WTC11 (cell line): ENCODE results near the gene SETD3. TPM values are rescaled to one million over a fixed set of nuclear protein-coding genes. Genes with fewer than 3 reads are reported as not detected.

Source experiments
- ATAC-seq: fragments of 200-7000 bp; cut with Tn5 transposase; 2 replicates; pipeline ENCODE4 v1.10.0; 2021; ENCODE audit warnings: mild to moderate bottlenecking, moderate library complexity
- CTCF ChIA-PET: fragments of 300-600 bp; sonication (Branson Sonifier 250); formaldehyde crosslinking; loops from one replicate; lab custom pipeline; 2021; ENCODE audit warnings: antibody characterized with exemption; lab: Charles Lee
- POLR2A ChIA-PET: fragments of 350-600 bp; sonication (Branson Sonifier 250); formaldehyde crosslinking; loops from one replicate; lab custom pipeline; 2021; ENCODE audit warnings: antibody characterized with exemption; lab: Charles Lee
- DNase-seq: peaks from one replicate; pipeline ENCODE4 v3.0.0; 2021; ENCODE audit warnings: low spot score
- H3K27ac Mint-ChIP-seq: 2 replicates; pipeline ENCODE4 v1.8.0; 2021; ENCODE audit warnings: mixed read lengths
- H3K27me3 Mint-ChIP-seq: 2 replicates; pipeline ENCODE4 v1.8.0; 2021; ENCODE audit warnings: low read depth, mild to moderate bottlenecking, moderate library complexity, mixed read lengths
- H3K36me3 Mint-ChIP-seq: 2 replicates; pipeline ENCODE4 v1.8.0; 2021; ENCODE audit warnings: mixed read lengths
- H3K4me1 Mint-ChIP-seq: 2 replicates; pipeline ENCODE4 v1.8.0; 2022; ENCODE audit warnings: mixed read lengths
- H3K4me3 Mint-ChIP-seq: 2 replicates; pipeline ENCODE4 v1.8.0; 2021; ENCODE audit warnings: mild to moderate bottlenecking, moderate library complexity, mixed read lengths
- H3K9me3 Mint-ChIP-seq: 2 replicates; pipeline ENCODE4 v1.8.0; 2021; ENCODE audit warnings: mixed read lengths
- CBFB ChIP-seq: sonication (generic); formaldehyde crosslinking; IDR thresholded peaks from 2 replicates; pipeline ENCODE4 v1.8.1; 2022; ENCODE audit warnings: mild to moderate bottlenecking, low read depth, missing genetic modification reagents
- FOXJ3 ChIP-seq: sonication (generic); formaldehyde crosslinking; IDR thresholded peaks from 2 replicates; pipeline ENCODE4 v1.9.0; 2021; ENCODE audit warnings: missing genetic modification reagents, mild to moderate bottlenecking, borderline replicate concordance
- IRF2 ChIP-seq: sonication (generic); formaldehyde crosslinking; IDR thresholded peaks from 2 replicates; pipeline ENCODE4 v1.8.0; 2022; ENCODE audit warnings: low read depth, missing genetic modification reagents, borderline replicate concordance
- MYBL2 ChIP-seq: sonication (generic); formaldehyde crosslinking; IDR thresholded peaks from 2 replicates; pipeline ENCODE4 v1.8.1; 2023; ENCODE audit warnings: mild to moderate bottlenecking, moderate library complexity, missing genetic modification reagents
- NFE2L1 ChIP-seq: sonication (generic); formaldehyde crosslinking; IDR thresholded peaks from 2 replicates; pipeline ENCODE4 v1.8.1; 2023; ENCODE audit warnings: missing genetic modification reagents
- NR2C2 ChIP-seq: sonication (generic); formaldehyde crosslinking; IDR thresholded peaks from 2 replicates; pipeline ENCODE4 v1.8.0; 2022; ENCODE audit warnings: mild to moderate bottlenecking, missing genetic modification reagents
- PRRX2 ChIP-seq: fragments of 250-450 bp; sonication (Bioruptor Pico); IDR thresholded peaks from 2 replicates; pipeline ENCODE4 v1.8.0; 2021; ENCODE audit warnings: mild to moderate bottlenecking
- ZNF263 ChIP-seq: sonication (generic); formaldehyde crosslinking; IDR thresholded peaks from 2 replicates; pipeline ENCODE4 v1.8.1; 2022; ENCODE audit warnings: low read depth, mild to moderate bottlenecking, moderate library complexity, missing genetic modification reagents
- ZNF423 ChIP-seq: fragments of 250-450 bp; sonication (Bioruptor Pico); IDR thresholded peaks from 2 replicates; pipeline ENCODE4 v2.1.2; 2022; ENCODE audit warnings: mild to moderate bottlenecking, moderate library complexity
- ZNF671 ChIP-seq: fragments of 250-450 bp; sonication (Bioruptor Pico); IDR thresholded peaks from 2 replicates; pipeline ENCODE4 v1.8.0; 2021; ENCODE audit warnings: mild to moderate bottlenecking
- total RNA-seq: library from RNA; stranded (reverse); gene quantifications from 3 replicates; pipeline ENCODE4 v1.2.3, GENCODE V29; 2021
- TF ChIP-seq, protein P1 (sequence below): sonication (generic); formaldehyde crosslinking; IDR thresholded peaks from 2 replicates; pipeline ENCODE4 v1.8.0; 2022; ENCODE audit warnings: mild to moderate bottlenecking, missing genetic modification reagents
- TF ChIP-seq, protein P2 (sequence below): sonication (generic); formaldehyde crosslinking; IDR thresholded peaks from 2 replicates; pipeline ENCODE4 v1.8.1; 2023; ENCODE audit warnings: mild to moderate bottlenecking, missing genetic modification reagents, moderate library complexity
- TF ChIP-seq, protein P3 (sequence below): fragments of 250-450 bp; sonication (Bioruptor Pico); IDR thresholded peaks from 2 replicates; pipeline ENCODE4 v1.9.0; 2021; ENCODE audit warnings: mild to moderate bottlenecking
- TF ChIP-seq, protein P4 (sequence below): fragments of 250-450 bp; sonication (Bioruptor Pico); IDR thresholded peaks from 2 replicates; pipeline ENCODE4 v1.9.0; 2021; ENCODE audit warnings: mild to moderate bottlenecking
- TF ChIP-seq, protein P5 (sequence below): sonication (generic); formaldehyde crosslinking; IDR thresholded peaks from 2 replicates; pipeline ENCODE4 v1.8.0; 2022; ENCODE audit warnings: mild to moderate bottlenecking, missing genetic modification reagents
- TF ChIP-seq, protein P6 (sequence below): fragments of 250-450 bp; sonication (Bioruptor Pico); IDR thresholded peaks from 2 replicates; pipeline ENCODE4 v1.8.0; 2021; ENCODE audit warnings: mild to moderate bottlenecking
- TF ChIP-seq, protein P7 (sequence below): sonication (generic); formaldehyde crosslinking; IDR thresholded peaks from 2 replicates; pipeline ENCODE4 v1.8.0; 2022; ENCODE audit warnings: mild to moderate bottlenecking, missing genetic modification reagents

Gene SETD3
- total RNA-seq, 1 experiment from 2014 or later = 53.1 TPM

DNA sequence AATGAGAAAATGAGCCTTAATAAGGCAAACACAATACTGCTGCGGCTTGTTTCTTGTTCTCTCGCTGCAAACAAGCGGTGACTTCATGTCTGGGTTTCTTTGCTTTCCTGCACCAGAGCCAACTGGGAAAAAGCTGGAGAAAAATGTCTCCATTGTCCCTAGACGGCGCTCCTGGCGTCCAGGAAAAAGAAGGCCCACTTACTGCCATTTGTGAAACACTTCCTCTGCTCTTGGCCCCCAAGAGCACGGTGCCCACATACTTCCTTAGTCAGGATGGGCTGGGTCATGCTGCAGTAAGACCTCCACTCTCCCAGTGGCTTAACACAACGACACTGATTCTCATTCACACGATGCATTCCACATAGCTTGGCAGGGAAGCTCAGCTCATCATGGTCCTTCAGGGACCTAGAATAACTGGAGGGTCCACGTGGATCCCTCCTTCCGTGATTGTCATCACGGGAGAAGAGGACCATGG is 122.7 kb downstream of the SETD3 start:
- ATAC-seq (no peak), DNase-seq (no peak)
- peaks cover 4% of the 10 kb centered on the region; the same call in 1 of the 2 replicates for H3K27me3 Mint-ChIP-seq
- ChIA-PET POLR2A (no interaction called here), CTCF (interaction anchor here (1.9 to 6.8 kb wide), 2 partner anchors 35 to 38 kb away, joined by 10 to 34 read pairs; no protein-coding TSS in a partner anchor)
- H3K9me3 Mint-ChIP-seq = no peaks in the 10 kb centered on the region
- H3K4me1 Mint-ChIP-seq = peaks cover 10% of the 10 kb centered on the region
- H3K36me3 Mint-ChIP-seq = no peaks in the 10 kb centered on the region
- no peak overlapping the region for H3K4me3 Mint-ChIP-seq
- H3K27ac Mint-ChIP-seq = no peak overlapping the region
- TF ChIP-seq, protein P1, sequence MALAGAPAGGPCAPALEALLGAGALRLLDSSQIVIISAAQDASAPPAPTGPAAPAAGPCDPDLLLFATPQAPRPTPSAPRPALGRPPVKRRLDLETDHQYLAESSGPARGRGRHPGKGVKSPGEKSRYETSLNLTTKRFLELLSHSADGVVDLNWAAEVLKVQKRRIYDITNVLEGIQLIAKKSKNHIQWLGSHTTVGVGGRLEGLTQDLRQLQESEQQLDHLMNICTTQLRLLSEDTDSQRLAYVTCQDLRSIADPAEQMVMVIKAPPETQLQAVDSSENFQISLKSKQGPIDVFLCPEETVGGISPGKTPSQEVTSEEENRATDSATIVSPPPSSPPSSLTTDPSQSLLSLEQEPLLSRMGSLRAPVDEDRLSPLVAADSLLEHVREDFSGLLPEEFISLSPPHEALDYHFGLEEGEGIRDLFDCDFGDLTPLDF = no peak
- no peak for TF ChIP-seq ZNF671 (CRISPR knock-in tag)

DNA sequence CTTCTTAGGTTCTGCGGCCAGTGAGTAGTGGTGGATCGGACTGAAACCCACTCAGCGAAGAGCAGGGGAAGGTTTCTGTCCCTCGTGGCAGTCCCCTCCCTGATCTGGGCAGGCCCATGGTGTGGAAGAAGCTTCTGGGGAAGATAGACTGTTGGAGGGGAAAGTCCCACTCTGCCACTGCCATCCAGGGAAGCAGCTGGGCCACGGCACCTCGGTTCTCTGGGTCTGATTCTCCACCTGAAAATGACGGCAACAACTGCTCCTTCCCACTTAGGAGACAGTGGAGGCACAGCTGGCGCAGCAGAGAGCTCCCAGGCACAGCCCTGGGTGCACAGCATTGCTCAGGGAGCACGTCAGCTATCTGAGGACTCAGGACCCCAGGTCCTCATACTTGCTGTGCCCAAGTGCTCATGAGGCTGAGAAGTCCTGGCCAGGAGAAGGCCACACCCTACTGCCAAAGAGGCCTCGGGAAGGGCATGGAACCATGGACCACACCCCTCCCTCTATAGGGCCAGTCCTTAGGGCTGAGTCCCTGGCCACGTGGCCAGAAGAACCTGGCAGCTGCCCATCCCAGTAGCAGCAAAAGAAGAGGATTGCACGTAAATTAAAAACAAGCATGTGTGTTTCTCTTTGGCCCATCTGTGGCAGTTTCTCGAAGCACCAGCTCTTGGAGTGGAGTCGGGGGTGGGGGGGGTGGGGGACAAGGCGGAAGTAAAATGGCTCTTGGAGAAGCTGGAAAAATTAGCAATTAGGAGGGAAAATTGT is 123.3 kb downstream of the SETD3 start:
- Mint-ChIP-seq H3K4me3 (no peak overlapping the region), H3K36me3 (no peaks in the 10 kb centered on the region), H3K27me3 (peaks cover 3% of the 10 kb centered on the region; the same call in 1 of the 2 replicates), H3K9me3 (no peaks in the 10 kb centered on the region)
- POLR2A ChIA-PET = no interaction called here
- ATAC-seq (no peak), DNase-seq (no peak)
- TF ChIP-seq PRRX2 (CRISPR knock-in tag) (no peak), MYBL2 (CRISPR knock-in tag) (no peak), ZNF423 (CRISPR knock-in tag) (no peak), NR2C2 (CRISPR knock-in tag) (no peak), IRF2 (no peak), FOXJ3 (CRISPR knock-in tag) (no peak), ZNF263 (CRISPR knock-in tag) (no peak), NFE2L1 (CRISPR knock-in tag) (no peak), CBFB (CRISPR knock-in tag) (no peak)
- TF ChIP-seq, protein P2, sequence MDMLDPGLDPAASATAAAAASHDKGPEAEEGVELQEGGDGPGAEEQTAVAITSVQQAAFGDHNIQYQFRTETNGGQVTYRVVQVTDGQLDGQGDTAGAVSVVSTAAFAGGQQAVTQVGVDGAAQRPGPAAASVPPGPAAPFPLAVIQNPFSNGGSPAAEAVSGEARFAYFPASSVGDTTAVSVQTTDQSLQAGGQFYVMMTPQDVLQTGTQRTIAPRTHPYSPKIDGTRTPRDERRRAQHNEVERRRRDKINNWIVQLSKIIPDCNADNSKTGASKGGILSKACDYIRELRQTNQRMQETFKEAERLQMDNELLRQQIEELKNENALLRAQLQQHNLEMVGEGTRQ (CRISPR knock-in tag) = no peak
- TF ChIP-seq, protein P3, sequence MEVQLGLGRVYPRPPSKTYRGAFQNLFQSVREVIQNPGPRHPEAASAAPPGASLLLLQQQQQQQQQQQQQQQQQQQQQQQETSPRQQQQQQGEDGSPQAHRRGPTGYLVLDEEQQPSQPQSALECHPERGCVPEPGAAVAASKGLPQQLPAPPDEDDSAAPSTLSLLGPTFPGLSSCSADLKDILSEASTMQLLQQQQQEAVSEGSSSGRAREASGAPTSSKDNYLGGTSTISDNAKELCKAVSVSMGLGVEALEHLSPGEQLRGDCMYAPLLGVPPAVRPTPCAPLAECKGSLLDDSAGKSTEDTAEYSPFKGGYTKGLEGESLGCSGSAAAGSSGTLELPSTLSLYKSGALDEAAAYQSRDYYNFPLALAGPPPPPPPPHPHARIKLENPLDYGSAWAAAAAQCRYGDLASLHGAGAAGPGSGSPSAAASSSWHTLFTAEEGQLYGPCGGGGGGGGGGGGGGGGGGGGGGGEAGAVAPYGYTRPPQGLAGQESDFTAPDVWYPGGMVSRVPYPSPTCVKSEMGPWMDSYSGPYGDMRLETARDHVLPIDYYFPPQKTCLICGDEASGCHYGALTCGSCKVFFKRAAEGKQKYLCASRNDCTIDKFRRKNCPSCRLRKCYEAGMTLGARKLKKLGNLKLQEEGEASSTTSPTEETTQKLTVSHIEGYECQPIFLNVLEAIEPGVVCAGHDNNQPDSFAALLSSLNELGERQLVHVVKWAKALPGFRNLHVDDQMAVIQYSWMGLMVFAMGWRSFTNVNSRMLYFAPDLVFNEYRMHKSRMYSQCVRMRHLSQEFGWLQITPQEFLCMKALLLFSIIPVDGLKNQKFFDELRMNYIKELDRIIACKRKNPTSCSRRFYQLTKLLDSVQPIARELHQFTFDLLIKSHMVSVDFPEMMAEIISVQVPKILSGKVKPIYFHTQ (CRISPR knock-in tag) = no peak
- TF ChIP-seq, protein P4, sequence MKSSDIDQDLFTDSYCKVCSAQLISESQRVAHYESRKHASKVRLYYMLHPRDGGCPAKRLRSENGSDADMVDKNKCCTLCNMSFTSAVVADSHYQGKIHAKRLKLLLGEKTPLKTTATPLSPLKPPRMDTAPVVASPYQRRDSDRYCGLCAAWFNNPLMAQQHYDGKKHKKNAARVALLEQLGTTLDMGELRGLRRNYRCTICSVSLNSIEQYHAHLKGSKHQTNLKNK (CRISPR knock-in tag) = no peak
- TF ChIP-seq, protein P5, sequence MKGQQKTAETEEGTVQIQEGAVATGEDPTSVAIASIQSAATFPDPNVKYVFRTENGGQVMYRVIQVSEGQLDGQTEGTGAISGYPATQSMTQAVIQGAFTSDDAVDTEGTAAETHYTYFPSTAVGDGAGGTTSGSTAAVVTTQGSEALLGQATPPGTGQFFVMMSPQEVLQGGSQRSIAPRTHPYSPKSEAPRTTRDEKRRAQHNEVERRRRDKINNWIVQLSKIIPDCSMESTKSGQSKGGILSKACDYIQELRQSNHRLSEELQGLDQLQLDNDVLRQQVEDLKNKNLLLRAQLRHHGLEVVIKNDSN (CRISPR knock-in tag) = no peak
- TF ChIP-seq, protein P6, sequence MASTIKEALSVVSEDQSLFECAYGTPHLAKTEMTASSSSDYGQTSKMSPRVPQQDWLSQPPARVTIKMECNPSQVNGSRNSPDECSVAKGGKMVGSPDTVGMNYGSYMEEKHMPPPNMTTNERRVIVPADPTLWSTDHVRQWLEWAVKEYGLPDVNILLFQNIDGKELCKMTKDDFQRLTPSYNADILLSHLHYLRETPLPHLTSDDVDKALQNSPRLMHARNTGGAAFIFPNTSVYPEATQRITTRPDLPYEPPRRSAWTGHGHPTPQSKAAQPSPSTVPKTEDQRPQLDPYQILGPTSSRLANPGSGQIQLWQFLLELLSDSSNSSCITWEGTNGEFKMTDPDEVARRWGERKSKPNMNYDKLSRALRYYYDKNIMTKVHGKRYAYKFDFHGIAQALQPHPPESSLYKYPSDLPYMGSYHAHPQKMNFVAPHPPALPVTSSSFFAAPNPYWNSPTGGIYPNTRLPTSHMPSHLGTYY (CRISPR knock-in tag) = no peak
- TF ChIP-seq, protein P7, sequence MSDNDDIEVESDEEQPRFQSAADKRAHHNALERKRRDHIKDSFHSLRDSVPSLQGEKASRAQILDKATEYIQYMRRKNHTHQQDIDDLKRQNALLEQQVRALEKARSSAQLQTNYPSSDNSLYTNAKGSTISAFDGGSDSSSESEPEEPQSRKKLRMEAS (CRISPR knock-in tag) = no peak
- TF ChIP-seq, all 79 proteins: peak for 0
- CTCF ChIA-PET = interaction anchor here (1.9 to 6.8 kb wide), 3 partner anchors 36 to 37 kb away, joined by 7 to 34 read pairs (median 10); no protein-coding TSS in a partner anchor
- Mint-ChIP-seq H3K4me1 (peaks cover 6% of the 10 kb centered on the region), H3K27ac (no peak overlapping the region)
